T1000 (cell line): ENCODE data around the gene AMFR.
A peak's percentile ranks its signal among the peaks of the same experiment; 100 is the strongest.
"Not testable (repeated sequence)": the region's sequence is repeated elsewhere in the genome, so short reads cannot be mapped to it uniquely, and the experiment has no call there.

Source experiments
- DNase-seq: peaks from one replicate; lab custom pipeline; 2025; ENCODE audit warnings: mixed read lengths; lab: John Stamatoyannopoulos, UW

The AMFR gene

GRCh38 chr16:56388209-56388608 is 37.1 kb downstream of the AMFR start:
- DNase-seq, result no peak

- no peak for DNase-seq
Observed at GRCh38 chr16:56387396-56387795, 37.9 kb downstream of the AMFR start.

GRCh38 chr16:56384074-56384721 is 41.1 kb downstream of the AMFR start:
- DNase-seq, result no peak

- DNase-seq, result peak; percentile 8
Observed at GRCh38 chr16:56382901-56383355, 42.4 kb downstream of the AMFR start.

- no peak for DNase-seq
Observed at GRCh38 chr16:56382459-56382858, 42.9 kb downstream of the AMFR start.

GRCh38 chr16:56380778-56381485 is 44.4 kb downstream of the AMFR start:
- not testable (repeated sequence) for DNase-seq

GRCh38 chr16:56379044-56379443 is 46.3 kb downstream of the AMFR start:
- not testable (repeated sequence) for DNase-seq

GRCh38 chr16:56375792-56376191 is 49.6 kb downstream of the AMFR start:
- DNase-seq, result not testable (repeated sequence)

- no peak for DNase-seq
Observed at GRCh38 chr16:56373003-56373402, 52.3 kb downstream of the AMFR start.

GRCh38 chr16:56372013-56372634 is 53.2 kb downstream of the AMFR start:
- DNase-seq, result no peak

GRCh38 chr16:56371660-56371937 is 53.7 kb downstream of the AMFR start:
- DNase-seq, result no peak

GRCh38 chr16:56370875-56371659 is 54.3 kb downstream of the AMFR start:
- DNase-seq, result peak; percentile 53

- DNase-seq, result no peak
Observed at GRCh38 chr16:56370185-56370874, 55.0 kb downstream of the AMFR start.

GRCh38 chr16:56369202-56369601 is 56.1 kb downstream of the AMFR start:
- no peak for DNase-seq

- DNase-seq, result no peak
Observed at GRCh38 chr16:56368545-56368944, 56.8 kb downstream of the AMFR start.

- no peak for DNase-seq
Observed at GRCh38 chr16:56367764-56368163, 57.6 kb downstream of the AMFR start.

GRCh38 chr16:56366945-56367344 is 58.4 kb downstream of the AMFR start:
- no peak for DNase-seq

GRCh38 chr16:56365552-56365951 is 59.8 kb downstream of the AMFR start:
- DNase-seq, result no peak

- no peak for DNase-seq
Observed at GRCh38 chr16:56364865-56365264, 60.5 kb downstream of the AMFR start.

- DNase-seq, result no peak
Observed at GRCh38 chr16:56363781-56364565, 61.4 kb downstream of the AMFR start.

GRCh38 chr16:56363181-56363716 is 62.1 kb downstream of the AMFR start:
- no peak for DNase-seq
